GM12891 (cell line): Measurements from ENCODE around the gene MAN1A2.

Source experiments
- DNase-seq: peaks from one replicate; pipeline ENCODE4 v3.0.0; 2011; ENCODE audit warnings: low spot score; ENCODE audit not compliant: insufficient read length
- FAIRE-seq: peaks from 2 replicates; lab custom pipeline; 2011; peaks lifted over from hg19 to GRCh38; lab: Jason Lieb, UNC
- PAX5 ChIP-seq: IDR thresholded peaks from 2 replicates; pipeline ENCODE4 v1.6.1; 2011; ENCODE audit warnings: low read length, moderate library complexity, mild to moderate bottlenecking; ENCODE audit not compliant: insufficient read depth, severe bottlenecking
- POLR2A ChIP-seq: IDR thresholded peaks from 2 replicates; pipeline ENCODE4 v1.6.1; 2011; ENCODE audit warnings: low read depth, low read length, control low read depth
- POLR2AphosphoS5 ChIP-seq: IDR thresholded peaks from 2 replicates; pipeline ENCODE4 v1.6.1; 2011; ENCODE audit warnings: low read depth, low read length, control low read depth
- POU2F2 ChIP-seq: IDR thresholded peaks from 2 replicates; pipeline ENCODE4 v1.6.1; 2011; ENCODE audit warnings: low read depth, mild to moderate bottlenecking, control low read depth, low read length, moderate library complexity
- SPI1 ChIP-seq: IDR thresholded peaks from 2 replicates; pipeline ENCODE4 v1.6.1; 2011; ENCODE audit warnings: low read depth, low read length, control low read depth
- TAF1 ChIP-seq: IDR thresholded peaks from 2 replicates; pipeline ENCODE4 v1.6.1; 2011; ENCODE audit warnings: low read depth, low read length, control low read depth

The MAN1A2 gene

DNA sequence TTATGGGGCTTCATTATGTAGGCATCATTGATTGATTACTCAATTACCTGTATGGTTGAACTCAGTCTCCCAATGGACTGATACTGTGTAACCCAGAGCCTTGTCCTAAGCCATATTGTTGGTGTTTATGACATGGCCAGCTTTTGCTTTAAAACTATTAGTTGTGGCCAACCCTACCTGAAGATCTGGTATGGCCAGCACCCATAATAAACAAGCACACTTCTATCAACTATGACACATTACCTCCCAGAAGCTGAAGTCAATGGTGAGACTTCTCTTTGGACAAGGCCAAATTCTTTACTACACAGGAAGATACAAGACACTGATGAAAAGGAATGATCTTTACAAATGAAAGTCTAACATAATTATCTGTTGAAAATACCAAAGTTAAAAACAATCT is 28.8 kb downstream of the MAN1A2 start:
- no peak for FAIRE-seq
- DNase-seq = no peak
- TF ChIP-seq POU2F2 = no peak

DNA sequence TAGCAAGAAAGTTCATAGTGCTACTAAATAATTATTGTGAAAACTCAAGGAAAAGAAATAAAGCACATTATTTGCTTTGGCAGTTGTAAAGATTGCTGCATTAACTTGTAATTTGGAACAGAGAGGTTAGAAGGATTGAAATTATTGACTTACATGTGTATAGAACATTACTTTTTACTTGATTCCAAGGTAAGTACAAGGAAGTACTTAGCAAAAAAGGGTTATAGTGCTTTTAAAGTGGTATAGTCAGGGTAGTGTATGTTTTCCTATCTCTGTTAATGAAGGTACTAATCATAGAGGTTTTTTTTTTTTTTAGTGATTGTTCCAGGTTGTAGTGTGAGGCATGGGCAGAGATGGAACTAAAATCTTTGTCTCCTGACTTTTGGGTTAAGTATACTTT is 29.4 kb downstream of the MAN1A2 start:
- TF ChIP-seq POU2F2 (no peak), SPI1 (no peak), PAX5 (no peak), TAF1 (no peak), POLR2A (no peak), POLR2AphosphoS5 (no peak)
- FAIRE-seq (no peak), DNase-seq (no peak)

- FAIRE-seq (no peak), DNase-seq (no peak)
- no peak for TF ChIP-seq POU2F2
- TF ChIP-seq POLR2AphosphoS5 = no peak
- no peak for TF ChIP-seq PAX5
- TF ChIP-seq TAF1 = no peak
- no peak for TF ChIP-seq SPI1
- TF ChIP-seq POLR2A = no peak
Measured at GRCh38 chr1:117398957-117399356, 31.7 kb downstream of the MAN1A2 start.

DNA sequence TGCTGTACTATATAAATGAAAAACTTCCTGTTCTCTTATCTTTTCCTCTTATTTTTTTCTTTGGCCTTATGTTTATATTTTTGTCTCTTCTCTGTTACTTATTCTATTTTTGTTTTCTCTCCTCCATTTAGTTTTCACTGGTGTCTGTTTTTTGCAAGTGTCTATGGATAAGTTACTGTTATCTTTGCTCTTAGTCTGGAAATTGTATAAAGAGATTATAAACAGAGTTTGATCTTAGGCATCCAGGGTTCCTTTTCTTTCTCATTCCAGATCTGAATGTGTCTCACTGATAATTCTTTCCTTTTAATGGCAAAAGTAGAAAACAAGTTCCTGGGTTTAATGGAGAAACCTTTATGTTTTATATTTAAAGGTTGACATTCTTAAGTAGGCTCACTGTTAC is 34.5 kb downstream of the MAN1A2 start:
- FAIRE-seq = no peak
- no peak for DNase-seq
- TF ChIP-seq PAX5 (no peak), TAF1 (no peak), POU2F2 (no peak), POLR2AphosphoS5 (no peak), POLR2A (no peak), SPI1 (no peak)

DNA sequence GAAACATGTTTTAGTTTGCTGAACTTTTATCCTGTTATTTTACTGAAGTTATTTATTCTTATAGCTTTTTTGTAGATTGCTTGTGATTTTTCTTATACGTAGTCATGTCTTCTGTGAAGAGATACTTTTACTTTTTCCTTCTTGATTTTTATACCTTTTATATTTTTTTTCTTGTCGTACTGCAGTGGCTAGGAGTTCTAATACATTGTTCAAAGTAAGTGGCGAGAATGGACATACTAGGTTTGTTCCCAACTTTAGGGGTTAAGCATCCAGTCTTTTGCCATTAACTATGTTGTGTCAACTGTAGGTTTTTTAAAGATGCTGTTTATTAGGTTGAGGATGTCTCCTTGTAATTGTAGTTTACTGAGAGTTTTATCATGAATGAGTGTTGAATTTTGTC is 36.3 kb downstream of the MAN1A2 start:
- FAIRE-seq (no peak), DNase-seq (no peak)
- no peak for TF ChIP-seq POU2F2
- TF ChIP-seq TAF1 = no peak
- no peak for TF ChIP-seq POLR2A
- TF ChIP-seq PAX5 = no peak
- no peak for TF ChIP-seq SPI1
- no peak for TF ChIP-seq POLR2AphosphoS5

DNA sequence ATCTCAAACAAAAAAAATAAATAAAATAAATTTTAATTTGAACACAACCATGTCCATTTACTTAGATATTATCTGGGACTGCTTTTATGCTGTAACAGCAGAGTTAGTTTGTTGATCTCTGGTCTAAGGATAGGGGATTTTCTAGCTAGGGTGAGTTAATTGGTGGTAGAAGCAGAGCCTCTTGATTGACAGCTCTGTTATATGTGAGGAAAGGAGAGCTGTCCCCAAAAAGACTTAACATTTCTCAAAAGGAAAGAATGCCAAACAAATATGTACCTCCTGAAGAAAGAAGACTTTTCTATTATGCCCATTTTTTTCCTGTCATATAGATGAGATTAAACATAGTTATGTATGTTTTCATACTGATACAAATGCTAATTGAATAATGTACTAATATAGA is 37.8 kb downstream of the MAN1A2 start:
- no peak for TF ChIP-seq TAF1
- TF ChIP-seq PAX5 = no peak
- TF ChIP-seq POLR2A = no peak
- no peak for TF ChIP-seq SPI1
- TF ChIP-seq POU2F2 = no peak
- TF ChIP-seq POLR2AphosphoS5 = no peak
- no peak for DNase-seq
- FAIRE-seq = no peak

GRCh38 chr1:117412472-117412871 is 45.2 kb downstream of the MAN1A2 start:
- no peak for TF ChIP-seq TAF1
- TF ChIP-seq POU2F2 = no peak
- no peak for TF ChIP-seq PAX5
- TF ChIP-seq POLR2A = no peak
- TF ChIP-seq SPI1 = no peak
- no peak for TF ChIP-seq POLR2AphosphoS5
- FAIRE-seq (no peak), DNase-seq (no peak)

DNA sequence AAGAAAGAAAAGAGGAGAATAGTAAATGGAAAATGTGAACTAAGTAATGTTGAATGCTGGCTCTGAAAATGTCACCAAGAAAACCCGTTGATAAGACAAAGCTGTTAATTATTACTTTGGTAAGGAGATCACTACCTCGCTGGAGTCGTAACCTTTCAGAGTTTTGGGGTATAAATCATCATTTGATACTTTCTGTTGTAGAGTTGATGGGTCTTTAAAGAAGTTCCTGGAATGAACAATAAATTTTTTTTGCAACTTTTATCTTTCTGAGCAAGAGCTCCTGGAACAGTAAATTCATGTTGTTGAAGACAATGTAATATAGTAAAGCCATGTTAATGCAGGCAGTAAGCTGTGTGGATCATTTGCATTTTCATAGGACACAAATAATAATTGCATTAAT is 46.2 kb downstream of the MAN1A2 start:
- FAIRE-seq (no peak), DNase-seq (no peak)
- no peak for TF ChIP-seq POLR2AphosphoS5
- no peak for TF ChIP-seq POU2F2
- TF ChIP-seq TAF1 = no peak
- TF ChIP-seq SPI1 = no peak
- no peak for TF ChIP-seq POLR2A
- TF ChIP-seq PAX5 = no peak

DNA sequence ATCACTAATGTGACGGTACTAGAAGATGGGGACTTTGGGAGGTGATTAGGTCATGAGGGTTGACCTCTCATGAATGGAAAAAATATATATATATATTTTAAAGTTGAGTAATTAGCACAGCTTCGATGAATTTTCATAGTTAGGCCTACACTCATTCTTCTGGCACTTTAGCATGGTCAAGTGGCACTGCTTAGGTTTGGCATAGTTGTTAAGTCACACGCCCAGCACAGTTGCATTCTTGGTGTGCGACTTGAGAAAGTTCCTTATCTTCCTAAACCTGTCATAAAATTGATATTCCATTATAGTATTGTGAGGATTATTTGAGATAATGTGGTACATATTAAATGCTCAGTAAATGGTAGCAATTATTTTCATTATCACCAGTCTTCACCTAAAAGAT is 47.7 kb downstream of the MAN1A2 start:
- FAIRE-seq (no peak), DNase-seq (no peak)
- no peak for TF ChIP-seq TAF1
- no peak for TF ChIP-seq POU2F2
- TF ChIP-seq SPI1 = no peak
- no peak for TF ChIP-seq POLR2AphosphoS5
- TF ChIP-seq POLR2A = no peak
- no peak for TF ChIP-seq PAX5

GRCh38 chr1:117416004-117416403 is 48.8 kb downstream of the MAN1A2 start:
- TF ChIP-seq POLR2A (no peak), POLR2AphosphoS5 (no peak), TAF1 (no peak), PAX5 (no peak), POU2F2 (no peak), SPI1 (no peak)
- FAIRE-seq = no peak
- no peak for DNase-seq
